Stimulated activated CD8-positive, alpha-beta memory T cell treated with anti-CD3 and anti-CD28 coated beads, Interleukin-15, amount 100 ng/mL, for 24 hours (primary cell): Measurements from ENCODE around the gene SMARCB1.
A peak's percentile ranks its signal among the peaks of the same experiment; 100 is the strongest.

Experiments used
- DNase-seq: peaks from one replicate; pipeline ENCODE4 v3.0.0-alpha.2; 2020; ENCODE audit warnings: low read depth

Gene SMARCB1

GRCh38 chr22:23831781-23832180 lies 45.0 kb downstream of the SMARCB1 start:
- no peak for DNase-seq

GRCh38 chr22:23832226-23833016 lies 45.7 kb downstream of the SMARCB1 start:
- DNase-seq, result no peak

- no peak for DNase-seq
Observed at GRCh38 chr22:23833017-23833751, 46.4 kb downstream of the SMARCB1 start.

- no peak for DNase-seq
Observed at GRCh38 chr22:23833911-23834317, 47.1 kb downstream of the SMARCB1 start.

- DNase-seq, result no peak
Observed at GRCh38 chr22:23834406-23834792, 47.6 kb downstream of the SMARCB1 start.

GRCh38 chr22:23834793-23835483 lies 48.2 kb downstream of the SMARCB1 start:
- DNase-seq, result no peak

- DNase-seq, result no peak
Observed at GRCh38 chr22:23835484-23836144, 48.8 kb downstream of the SMARCB1 start.

GRCh38 chr22:23836281-23836680 lies 49.5 kb downstream of the SMARCB1 start:
- DNase-seq, result no peak

GRCh38 chr22:23836692-23837495 lies 50.1 kb downstream of the SMARCB1 start:
- DNase-seq, result no peak

GRCh38 chr22:23837496-23837859 lies 50.7 kb downstream of the SMARCB1 start:
- no peak for DNase-seq

- no peak for DNase-seq
Observed at GRCh38 chr22:23837911-23838680, 51.3 kb downstream of the SMARCB1 start.

- DNase-seq, result peak; percentile 90
Observed at GRCh38 chr22:23838681-23839468, 52.1 kb downstream of the SMARCB1 start, which contains the start of gene DERL3. DERL3 (minus strand) TSS chr22:23839006; CDS start chr22:23838987, 19 bp downstream.

- no peak for DNase-seq
Observed at GRCh38 chr22:23840026-23840425, 53.3 kb downstream of the SMARCB1 start.

GRCh38 chr22:23841292-23841691 lies 54.5 kb downstream of the SMARCB1 start:
- DNase-seq, result no peak

GRCh38 chr22:23841736-23842445 lies 55.1 kb downstream of the SMARCB1 start:
- no peak for DNase-seq

- DNase-seq, result no peak
Observed at GRCh38 chr22:23842599-23842998, 55.8 kb downstream of the SMARCB1 start.

GRCh38 chr22:23844739-23845202 lies 58.0 kb downstream of the SMARCB1 start:
- no peak for DNase-seq

GRCh38 chr22:23845265-23846080 lies 58.7 kb downstream of the SMARCB1 start:
- no peak for DNase-seq
